Stimulated activated CD8-positive, alpha-beta memory T cell treated with anti-CD3 and anti-CD28 coated beads, Interleukin-12 subunit alpha, Interleukin-12 subunit beta, amount 100 ng/mL, for 1 hour (primary cell): ENCODE data around the gene KCNS1.
"Not testable (repeated sequence)": the region's sequence is repeated elsewhere in the genome, so short reads cannot be mapped to it uniquely, and the experiment has no call there.

Experiments used
- DNase-seq: peaks from one replicate; pipeline ENCODE4 v3.0.0-alpha.2; 2020; ENCODE audit warnings: low read depth

Gene KCNS1

GRCh38 chr20:45073221-45073620 is 27.7 kb downstream of the KCNS1 start:
- no peak for DNase-seq

GRCh38 chr20:45072066-45072465 is 28.9 kb downstream of the KCNS1 start:
- no peak for DNase-seq

GRCh38 chr20:45070932-45071632 is 29.8 kb downstream of the KCNS1 start:
- no peak for DNase-seq

GRCh38 chr20:45069261-45069660 is 31.7 kb downstream of the KCNS1 start:
- DNase-seq: no peak

GRCh38 chr20:45067558-45067957 is 33.4 kb downstream of the KCNS1 start:
- no peak for DNase-seq

- no peak for DNase-seq
Measured at GRCh38 chr20:45067087-45067486, 33.8 kb downstream of the KCNS1 start.

GRCh38 chr20:45066372-45066771 is 34.6 kb downstream of the KCNS1 start:
- DNase-seq: no peak

GRCh38 chr20:45064812-45065211 is 36.1 kb downstream of the KCNS1 start:
- DNase-seq: no peak

- not testable (repeated sequence) for DNase-seq
Measured at GRCh38 chr20:45063107-45063506, 37.8 kb downstream of the KCNS1 start.

- no peak for DNase-seq
Measured at GRCh38 chr20:45061244-45061643, 39.7 kb downstream of the KCNS1 start.

GRCh38 chr20:45060294-45060693 is 40.6 kb downstream of the KCNS1 start:
- no peak for DNase-seq

GRCh38 chr20:45059022-45059728 is 41.8 kb downstream of the KCNS1 start:
- DNase-seq: no peak

- DNase-seq: no peak
Measured at GRCh38 chr20:45058168-45058850, 42.6 kb downstream of the KCNS1 start.

- DNase-seq: no peak
Measured at GRCh38 chr20:45056473-45057173, 44.3 kb downstream of the KCNS1 start.

GRCh38 chr20:45055056-45055455 is 45.9 kb downstream of the KCNS1 start:
- no peak for DNase-seq

GRCh38 chr20:45053430-45054351 is 47.2 kb downstream of the KCNS1 start:
- no peak for DNase-seq

- no peak for DNase-seq
Measured at GRCh38 chr20:45052698-45053429, 48.1 kb downstream of the KCNS1 start.

GRCh38 chr20:45051204-45052060 is 49.5 kb downstream of the KCNS1 start:
- DNase-seq: no peak

GRCh38 chr20:45049904-45050471 is 50.9 kb downstream of the KCNS1 start:
- no peak for DNase-seq
